ENCODE results near the gene CORO2B. TPM values are rescaled to one million over a fixed set of nuclear protein-coding genes. Genes with fewer than 3 reads are reported as not detected.

CORO2B gene
- total and polyA plus RNA-seq, 9 of the 15 experiments (the other 6 are each of a cell fraction or from before 2014, with no cell fraction given), result not detected

- DNase-seq (ENCODE audit: extremely low read depth in 1 of 4, low spot score in 3 of 4), result no peak
- no TSS peak for BruUV-seq (replicated peaks)
- Histone ChIP-seq H3K9me1 (ENCODE audit: control insufficient read depth, insufficient read depth, low read length) (no peaks in the 10 kb centered on the region), H3K9ac (ENCODE audit: insufficient read depth in 1 of 2, low read depth in 2 of 2, low read length in 2 of 2) (no peak overlapping the region), H4K20me1 (replicated peaks; ENCODE audit: control insufficient read depth, insufficient read depth, low read length) (no peaks in the 10 kb centered on the region; the same call in 1 of the 2 replicates), H3K9me3 (replicated peaks; ENCODE audit: control insufficient read depth, insufficient read depth, low read depth, low read length) (no peaks in the 10 kb centered on the region), H3K27ac (ENCODE audit: extremely low read depth, low read depth, low read length) (no peak overlapping the region), H3K27me3 (ENCODE audit: control insufficient read depth in 2 of 2, insufficient read depth in 2 of 2, low read length in 2 of 2) (peaks cover 24 to 45% of the 10 kb centered on the region in 2 experiments; a peak in 4 of 5 replicates), H3K36me3 (ENCODE audit: control insufficient read depth, insufficient read depth, low read length) (no peaks in the 10 kb centered on the region), H3K4me1 (replicated peaks in 1 of 2; ENCODE audit: control insufficient read depth in 2 of 2, insufficient read depth in 2 of 2, low read length in 2 of 2) (no peaks in the 10 kb centered on the region), H3K79me2 (ENCODE audit: control insufficient read depth, insufficient read depth, low read length) (no peaks in the 10 kb centered on the region), H2AFZ (ENCODE audit: low read depth, low read length) (no peak overlapping the region), H3K4me2 (ENCODE audit: insufficient read depth, low read length) (no peak overlapping the region), H3K4me3 (no peak overlapping the region)
- POLR2A ChIA-PET, result interaction anchor here (0.6 kb wide), 1 partner anchor 30 kb away, joined by 3 read pairs; no protein-coding TSS in a partner anchor
- no peak for ATAC-seq
- 0% methylated on average over 5 of the region's 5 CpGs for WGBS (ENCODE audit: insufficient coverage, low coverage, missing lambda C conversion rate)
- in situ Hi-C loops (cut with MboI), result no loop called here
- FAIRE-seq, result no peak
- no peak for TF ChIP-seq ZNF655 (CRISPR knock-in tag; IDR thresholded peaks at IDR 0.05)
- no peak for TF ChIP-seq MCM3 (IDR thresholded peaks at IDR 0.05)
- no peak for TF ChIP-seq FOXA3 (CRISPR knock-in tag; conservative IDR thresholded peaks at IDR 0.05 in 1 of 2, IDR thresholded peaks at IDR 0.05 in 1 of 2)
- TF ChIP-seq ZNF146 (CRISPR knock-in tag; IDR thresholded peaks at IDR 0.05; ENCODE audit: unreplicated experiment), result no peak
- TF ChIP-seq KDM2B (CRISPR knock-in tag; IDR thresholded peaks at IDR 0.05), result no peak
- no peak for TF ChIP-seq ZNF175 (CRISPR knock-in tag; IDR thresholded peaks at IDR 0.05; ENCODE audit: low read depth)
- no peak for TF ChIP-seq RBM25 (IDR thresholded peaks at IDR 0.05; ENCODE audit: low read depth, low read length, severe bottlenecking)
- no peak for TF ChIP-seq NR2C2 (CRISPR knock-in tag; IDR thresholded peaks at IDR 0.05)
- no peak for TF ChIP-seq NR2C2 (tag; IDR thresholded peaks at IDR 0.05)
- TF ChIP-seq ZNF512 (tag; IDR thresholded peaks at IDR 0.05), result no peak
- no peak for TF ChIP-seq MTF1 (CRISPR knock-in tag; IDR thresholded peaks at IDR 0.05; ENCODE audit: borderline replicate concordance)
- no peak for TF ChIP-seq ZNF23 (CRISPR knock-in tag; IDR thresholded peaks at IDR 0.05)
- no peak for TF ChIP-seq THAP12 (CRISPR knock-in tag; IDR thresholded peaks at IDR 0.05)
- no peak for TF ChIP-seq XRCC5 (IDR thresholded peaks at IDR 0.05; ENCODE audit: low read depth, low read length)
- CTCF ChIA-PET (ENCODE audit: low intra/inter-chr PET ratio), result no interaction called here
- intact Hi-C loops (cut with micrococcal nuclease), result no loop called here
These were observed 143.1 kb downstream of the CORO2B start for GRCh38 chr15:68721886-68722285.

All from K562 (cell line).